Measurements from ENCODE around the gene ALDH1A1.

The ALDH1A1 gene

DNA sequence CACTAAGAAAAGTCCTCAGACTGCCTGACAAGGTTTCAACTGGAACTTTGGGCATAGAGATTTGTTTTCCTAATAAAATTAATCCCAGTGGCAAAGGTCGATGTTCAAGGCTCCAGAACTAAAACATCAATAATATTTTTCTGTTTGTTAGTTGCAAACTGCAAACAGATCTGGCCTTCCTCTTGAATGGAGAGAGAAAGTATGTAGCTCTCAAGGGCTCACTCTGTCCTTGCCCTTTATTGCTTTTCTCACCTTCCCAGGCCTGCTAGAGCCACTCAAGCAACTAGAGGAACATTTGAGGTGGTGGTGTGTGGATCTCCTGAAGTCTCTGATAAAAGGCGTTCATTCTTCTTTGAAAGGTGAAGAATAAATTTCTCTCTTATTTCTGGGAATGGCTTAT lies 16.6 kb downstream of the ALDH1A1 start:
- Histone ChIP-seq H3K4me1 (ENCODE audit: insufficient read depth, low read length) (no peaks in the 10 kb centered on the region), H3K9me3 (ENCODE audit: insufficient read depth, low read depth, low read length) (no peaks in the 10 kb centered on the region), H3K9ac (ENCODE audit: low read depth, low read length) (no peak overlapping the region), H3K4me3 (ENCODE audit: low read length) (no peak overlapping the region), H3K27me3 (ENCODE audit: insufficient read depth, low read length) (no peaks in the 10 kb centered on the region), H3K27ac (ENCODE audit: low read length) (no peak overlapping the region), H3K36me3 (ENCODE audit: insufficient read depth, low read depth, low read length) (no peaks in the 10 kb centered on the region)

DNA sequence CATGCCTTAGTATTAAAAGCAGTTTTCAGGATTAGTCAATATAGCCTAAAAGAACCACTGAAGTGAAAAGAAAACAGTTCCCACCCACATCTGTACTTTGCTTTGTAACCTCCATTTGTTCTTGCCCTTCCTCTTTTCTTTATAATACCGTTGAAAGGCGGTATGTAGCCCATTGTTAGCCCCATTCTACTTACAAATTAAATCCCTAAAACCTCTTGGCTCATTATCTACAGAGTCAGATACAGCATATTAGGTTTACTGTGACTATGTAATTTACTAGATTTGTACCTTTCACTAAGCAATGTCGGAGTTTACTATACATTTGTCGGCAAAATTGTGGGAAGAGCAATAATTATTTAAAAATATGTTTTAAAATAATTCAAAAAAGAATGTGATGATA lies 17.3 kb downstream of the ALDH1A1 start:
- Histone ChIP-seq H3K27ac (ENCODE audit: low read length) (no peak overlapping the region), H3K9ac (ENCODE audit: low read depth, low read length) (no peak overlapping the region), H3K27me3 (ENCODE audit: insufficient read depth, low read length) (no peaks in the 10 kb centered on the region), H3K36me3 (ENCODE audit: insufficient read depth, low read depth, low read length) (no peaks in the 10 kb centered on the region), H3K4me3 (ENCODE audit: low read length) (no peak overlapping the region), H3K9me3 (ENCODE audit: insufficient read depth, low read depth, low read length) (no peaks in the 10 kb centered on the region), H3K4me1 (ENCODE audit: insufficient read depth, low read length) (no peaks in the 10 kb centered on the region)

DNA sequence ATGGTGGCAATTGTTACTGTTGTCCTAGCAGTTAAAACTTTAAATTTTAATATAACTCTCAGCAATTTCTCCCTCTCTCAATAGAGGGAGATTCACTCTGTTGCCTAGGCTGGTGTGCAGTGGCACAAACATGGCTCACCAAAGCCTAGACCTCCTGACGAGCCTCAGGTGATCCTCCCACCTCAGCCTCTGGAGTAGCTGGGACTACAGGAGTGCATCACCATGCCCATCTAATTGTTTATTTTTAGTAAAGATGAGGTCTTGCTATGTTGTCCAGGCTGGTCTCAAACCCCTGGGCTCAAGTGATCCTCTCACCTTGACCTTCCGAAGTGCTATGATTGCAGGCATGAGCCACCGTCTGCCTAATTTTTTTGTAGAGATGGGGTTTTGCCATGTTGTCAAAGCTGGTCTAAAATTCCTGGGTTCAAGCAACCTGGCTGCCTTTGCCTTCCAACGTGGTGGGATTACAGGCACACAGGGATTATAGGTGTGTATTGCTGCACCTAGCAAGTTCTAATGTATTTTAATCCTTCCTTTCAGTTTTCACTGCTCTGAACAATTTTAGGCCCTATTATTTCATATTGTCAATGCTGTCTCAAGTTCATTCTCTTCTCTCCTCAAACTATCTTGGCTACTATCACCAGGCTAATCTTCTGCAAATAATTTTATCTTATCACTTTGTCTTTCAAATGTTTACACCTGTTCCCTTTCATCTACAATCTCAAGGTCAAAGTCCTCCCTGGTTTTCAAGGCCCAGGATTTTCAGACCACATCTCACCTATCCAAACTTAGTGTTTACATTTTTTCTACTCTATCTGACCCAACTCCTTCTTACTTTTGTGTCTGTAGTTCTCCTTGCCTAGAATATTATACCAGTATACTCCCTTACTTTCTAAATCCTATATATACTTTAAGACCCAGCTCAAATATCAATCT lies 18.9 kb downstream of the ALDH1A1 start:
- Histone ChIP-seq H3K27me3 (ENCODE audit: insufficient read depth, low read length) (no peaks in the 10 kb centered on the region), H3K9ac (ENCODE audit: low read depth, low read length) (no peak overlapping the region), H3K27ac (ENCODE audit: low read length) (no peak overlapping the region), H3K4me3 (ENCODE audit: low read length) (no peak overlapping the region), H3K4me1 (ENCODE audit: insufficient read depth, low read length) (no peaks in the 10 kb centered on the region), H3K36me3 (ENCODE audit: insufficient read depth, low read depth, low read length) (no peaks in the 10 kb centered on the region), H3K9me3 (ENCODE audit: insufficient read depth, low read depth, low read length) (no peaks in the 10 kb centered on the region)

DNA sequence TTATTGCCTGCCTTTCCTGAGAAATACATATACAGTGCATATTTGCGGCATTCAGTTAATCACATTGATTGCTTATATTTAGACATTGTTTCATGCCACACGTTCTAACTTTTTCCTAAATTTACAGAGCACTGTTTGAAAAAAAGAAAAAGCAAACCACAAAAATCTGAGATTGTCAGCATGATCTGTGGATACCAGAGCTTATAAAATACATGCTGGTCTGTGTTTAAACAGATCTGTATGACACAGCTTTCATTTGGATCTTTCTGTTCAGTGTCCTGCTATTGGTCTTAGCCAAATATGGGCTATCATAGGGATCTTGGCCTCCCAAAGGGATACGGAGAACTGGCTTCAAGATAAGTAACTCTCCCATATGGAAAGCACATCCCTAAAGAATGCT lies 20.2 kb downstream of the ALDH1A1 start:
- Histone ChIP-seq H3K9me3 (ENCODE audit: insufficient read depth, low read depth, low read length) (no peaks in the 10 kb centered on the region), H3K4me3 (ENCODE audit: low read length) (no peak overlapping the region), H3K27me3 (ENCODE audit: insufficient read depth, low read length) (no peaks in the 10 kb centered on the region), H3K36me3 (ENCODE audit: insufficient read depth, low read depth, low read length) (no peaks in the 10 kb centered on the region), H3K9ac (ENCODE audit: low read depth, low read length) (no peak overlapping the region), H3K4me1 (ENCODE audit: insufficient read depth, low read length) (no peaks in the 10 kb centered on the region), H3K27ac (ENCODE audit: low read length) (no peak overlapping the region)

DNA sequence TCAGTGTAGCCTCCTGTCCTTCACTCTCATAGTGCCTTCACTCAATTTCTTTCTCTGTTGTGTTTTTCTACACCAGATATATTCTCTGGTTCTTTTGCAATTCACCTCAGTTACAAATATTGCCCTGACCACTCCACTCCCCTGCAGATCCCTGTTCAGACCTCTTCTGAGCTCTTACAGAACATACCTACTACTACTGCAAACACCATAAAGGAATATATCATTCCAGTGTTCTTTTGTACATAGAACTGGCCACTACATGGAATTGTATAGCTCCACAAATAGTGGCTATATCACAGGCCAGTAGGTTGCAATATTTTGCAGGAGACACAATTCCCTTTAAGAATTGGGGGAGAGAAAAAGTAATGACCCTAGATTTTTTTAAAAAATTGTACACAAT lies 21.0 kb downstream of the ALDH1A1 start:
- H3K36me3 ChIP-seq (ENCODE audit: insufficient read depth, low read depth, low read length): no peaks in the 10 kb centered on the region
- H3K4me1 ChIP-seq (ENCODE audit: insufficient read depth, low read length): no peaks in the 10 kb centered on the region
- H3K27me3 ChIP-seq (ENCODE audit: insufficient read depth, low read length): no peaks in the 10 kb centered on the region
- H3K4me3 ChIP-seq (ENCODE audit: low read length): no peak overlapping the region
- no peaks in the 10 kb centered on the region for H3K9me3 ChIP-seq (ENCODE audit: insufficient read depth, low read depth, low read length)
- H3K27ac ChIP-seq (ENCODE audit: low read length): no peak overlapping the region
- H3K9ac ChIP-seq (ENCODE audit: low read depth, low read length): no peak overlapping the region

DNA sequence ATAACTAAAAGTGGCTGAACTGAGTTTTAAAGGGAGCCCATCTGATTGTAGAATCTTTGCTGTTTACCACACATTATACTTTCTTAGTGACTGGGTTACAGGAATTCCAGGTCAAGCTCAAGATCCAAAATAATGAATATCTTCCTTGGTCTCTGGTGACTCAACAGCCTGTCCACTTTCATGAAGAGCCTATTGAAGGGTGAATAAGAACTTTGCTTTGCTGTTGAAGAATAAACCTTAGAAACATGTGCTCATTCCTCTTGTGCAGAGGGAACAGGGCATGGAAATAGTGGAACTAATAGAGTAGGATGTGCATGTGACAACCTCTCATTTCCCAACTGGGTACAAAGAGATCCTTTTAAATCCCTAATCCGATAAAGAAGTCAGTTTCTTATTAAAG lies 21.4 kb downstream of the ALDH1A1 start:
- no peak overlapping the region for H3K27ac ChIP-seq (ENCODE audit: low read length)
- H3K27me3 ChIP-seq (ENCODE audit: insufficient read depth, low read length): no peaks in the 10 kb centered on the region
- no peaks in the 10 kb centered on the region for H3K4me1 ChIP-seq (ENCODE audit: insufficient read depth, low read length)
- H3K36me3 ChIP-seq (ENCODE audit: insufficient read depth, low read depth, low read length): no peaks in the 10 kb centered on the region
- no peaks in the 10 kb centered on the region for H3K9me3 ChIP-seq (ENCODE audit: insufficient read depth, low read depth, low read length)
- H3K9ac ChIP-seq (ENCODE audit: low read depth, low read length): no peak overlapping the region
- no peak overlapping the region for H3K4me3 ChIP-seq (ENCODE audit: low read length)

DNA sequence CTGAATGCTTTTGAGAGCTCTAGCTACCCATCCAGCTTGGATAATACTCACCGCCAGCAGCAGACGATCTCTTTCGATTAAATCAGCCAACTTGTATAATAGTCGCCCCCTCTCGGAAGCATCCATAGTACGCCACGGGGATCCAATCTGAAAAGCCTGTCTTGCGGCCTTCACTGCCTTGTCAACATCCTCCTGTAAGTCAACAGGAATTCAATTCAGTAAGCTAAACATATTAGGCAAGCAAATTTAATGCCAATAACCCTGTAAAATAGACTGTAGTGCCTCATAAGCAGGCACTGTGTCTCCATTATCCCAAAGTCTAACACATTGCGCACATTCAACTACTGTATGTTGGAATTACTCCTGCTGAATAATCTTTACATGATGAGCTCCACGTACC lies 22.0 kb downstream of the ALDH1A1 start:
- no peak overlapping the region for H3K27ac ChIP-seq (ENCODE audit: low read length)
- H3K9me3 ChIP-seq (ENCODE audit: insufficient read depth, low read depth, low read length): no peaks in the 10 kb centered on the region
- H3K4me3 ChIP-seq (ENCODE audit: low read length): no peak overlapping the region
- H3K36me3 ChIP-seq (ENCODE audit: insufficient read depth, low read depth, low read length): no peaks in the 10 kb centered on the region
- H3K4me1 ChIP-seq (ENCODE audit: insufficient read depth, low read length): no peaks in the 10 kb centered on the region
- no peaks in the 10 kb centered on the region for H3K27me3 ChIP-seq (ENCODE audit: insufficient read depth, low read length)
- no peak overlapping the region for H3K9ac ChIP-seq (ENCODE audit: low read depth, low read length)

DNA sequence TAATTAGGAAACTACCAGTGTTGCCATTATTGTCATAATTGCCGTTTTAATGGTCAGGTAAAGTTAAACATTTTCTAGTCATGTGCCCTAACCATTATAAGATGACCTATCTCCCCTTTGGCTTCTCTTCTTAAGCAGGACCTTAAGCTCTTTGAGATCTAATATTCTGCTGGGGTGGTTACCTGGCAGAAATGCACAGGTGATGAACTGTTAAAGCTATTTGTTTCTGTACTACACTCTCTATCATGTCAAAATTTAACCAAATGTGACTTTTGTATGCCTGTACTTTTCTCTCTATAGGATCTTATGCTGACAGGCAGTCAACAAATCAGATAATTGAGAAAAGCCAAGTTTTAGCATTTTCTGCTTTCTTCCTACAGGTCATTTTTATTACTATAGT lies 23.3 kb downstream of the ALDH1A1 start:
- H3K9me3 ChIP-seq (ENCODE audit: insufficient read depth, low read depth, low read length): no peaks in the 10 kb centered on the region
- H3K4me3 ChIP-seq (ENCODE audit: low read length): no peak overlapping the region
- H3K27ac ChIP-seq (ENCODE audit: low read length): no peak overlapping the region
- H3K4me1 ChIP-seq (ENCODE audit: insufficient read depth, low read length): no peaks in the 10 kb centered on the region
- H3K27me3 ChIP-seq (ENCODE audit: insufficient read depth, low read length): no peaks in the 10 kb centered on the region
- H3K9ac ChIP-seq (ENCODE audit: low read depth, low read length): no peak overlapping the region
- no peaks in the 10 kb centered on the region for H3K36me3 ChIP-seq (ENCODE audit: insufficient read depth, low read depth, low read length)

DNA sequence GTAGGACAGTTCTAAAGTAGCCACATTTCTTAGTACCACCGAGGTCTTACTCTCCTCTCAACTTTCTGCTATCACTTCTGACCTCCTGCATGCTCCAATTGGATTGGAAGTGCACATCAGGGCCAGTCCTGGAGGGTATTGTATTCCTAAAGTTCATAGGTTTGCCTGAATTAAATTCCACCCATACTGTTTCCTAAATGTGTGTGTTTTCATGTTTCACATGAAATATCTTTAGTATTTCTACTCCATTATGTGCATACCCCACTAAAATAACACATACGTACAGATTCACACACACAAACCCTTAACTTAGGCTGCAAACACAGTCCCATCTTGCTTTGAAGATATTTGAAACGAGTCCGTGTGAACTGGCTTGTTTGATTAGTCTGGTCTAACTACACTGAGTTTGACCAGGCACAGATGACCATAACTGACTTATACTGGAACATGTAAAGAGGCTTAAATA lies 24.8 kb downstream of the ALDH1A1 start:
- no peaks in the 10 kb centered on the region for H3K36me3 ChIP-seq (ENCODE audit: insufficient read depth, low read depth, low read length)
- H3K4me3 ChIP-seq (ENCODE audit: low read length): no peak overlapping the region
- H3K4me1 ChIP-seq (ENCODE audit: insufficient read depth, low read length): no peaks in the 10 kb centered on the region
- no peaks in the 10 kb centered on the region for H3K9me3 ChIP-seq (ENCODE audit: insufficient read depth, low read depth, low read length)
- no peak overlapping the region for H3K9ac ChIP-seq (ENCODE audit: low read depth, low read length)
- H3K27ac ChIP-seq (ENCODE audit: low read length): no peak overlapping the region
- H3K27me3 ChIP-seq (ENCODE audit: insufficient read depth, low read length): no peaks in the 10 kb centered on the region

DNA sequence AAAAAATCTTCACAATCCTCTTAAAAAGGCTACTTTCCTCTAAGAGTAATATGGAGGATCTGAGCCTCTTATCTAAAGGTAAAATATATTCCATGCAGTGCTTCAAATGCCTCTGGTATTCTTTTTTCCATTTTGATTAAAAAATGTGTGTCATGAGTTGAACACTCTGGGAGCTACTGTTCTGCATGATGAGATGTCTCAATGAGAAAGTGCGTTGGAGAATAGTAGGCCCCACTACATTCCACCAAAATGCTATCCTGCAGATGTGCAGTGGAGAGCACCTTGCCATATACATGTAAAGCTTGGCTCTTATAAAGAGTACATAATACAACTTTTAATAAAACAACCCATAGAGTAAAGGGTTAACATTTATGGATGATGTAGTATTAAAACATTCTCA lies 26.3 kb downstream of the ALDH1A1 start:
- H3K27me3 ChIP-seq (ENCODE audit: insufficient read depth, low read length): no peaks in the 10 kb centered on the region
- H3K4me1 ChIP-seq (ENCODE audit: insufficient read depth, low read length): no peaks in the 10 kb centered on the region
- H3K27ac ChIP-seq (ENCODE audit: low read length): no peak overlapping the region

DNA sequence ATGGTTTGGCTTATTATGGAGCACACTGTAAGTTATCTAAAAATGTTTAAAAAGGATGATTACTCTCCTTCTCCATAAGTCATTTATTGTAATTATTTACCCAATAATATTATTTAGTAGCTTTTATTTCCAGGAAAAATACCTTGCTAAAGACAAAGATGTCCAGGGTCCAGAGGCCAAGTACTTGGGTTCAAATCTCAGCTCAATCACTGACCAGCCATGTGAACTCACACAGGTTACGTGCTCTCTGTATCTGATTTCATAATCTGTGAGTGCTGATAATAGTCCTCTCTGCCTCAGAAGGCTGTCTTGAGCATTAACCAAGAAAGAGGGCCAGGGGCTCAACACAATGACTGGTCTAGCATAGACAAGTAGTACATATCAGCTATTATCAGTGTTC lies 27.0 kb downstream of the ALDH1A1 start:
- H3K4me3 ChIP-seq (ENCODE audit: low read length): no peak overlapping the region
- no peaks in the 10 kb centered on the region for H3K4me1 ChIP-seq (ENCODE audit: insufficient read depth, low read length)
- H3K9ac ChIP-seq (ENCODE audit: low read depth, low read length): no peak overlapping the region
- no peaks in the 10 kb centered on the region for H3K27me3 ChIP-seq (ENCODE audit: insufficient read depth, low read length)
- no peaks in the 10 kb centered on the region for H3K36me3 ChIP-seq (ENCODE audit: insufficient read depth, low read depth, low read length)
- no peak overlapping the region for H3K27ac ChIP-seq (ENCODE audit: low read length)
- H3K9me3 ChIP-seq (ENCODE audit: insufficient read depth, low read depth, low read length): no peaks in the 10 kb centered on the region

More for the DNA sequence above, 26.3 kb downstream of the ALDH1A1 start:
- H3K9ac ChIP-seq (ENCODE audit: low read depth, low read length): no peak overlapping the region
- no peaks in the 10 kb centered on the region for H3K36me3 ChIP-seq (ENCODE audit: insufficient read depth, low read depth, low read length)
- no peaks in the 10 kb centered on the region for H3K9me3 ChIP-seq (ENCODE audit: insufficient read depth, low read depth, low read length)
- H3K4me3 ChIP-seq (ENCODE audit: low read length): no peak overlapping the region

DNA sequence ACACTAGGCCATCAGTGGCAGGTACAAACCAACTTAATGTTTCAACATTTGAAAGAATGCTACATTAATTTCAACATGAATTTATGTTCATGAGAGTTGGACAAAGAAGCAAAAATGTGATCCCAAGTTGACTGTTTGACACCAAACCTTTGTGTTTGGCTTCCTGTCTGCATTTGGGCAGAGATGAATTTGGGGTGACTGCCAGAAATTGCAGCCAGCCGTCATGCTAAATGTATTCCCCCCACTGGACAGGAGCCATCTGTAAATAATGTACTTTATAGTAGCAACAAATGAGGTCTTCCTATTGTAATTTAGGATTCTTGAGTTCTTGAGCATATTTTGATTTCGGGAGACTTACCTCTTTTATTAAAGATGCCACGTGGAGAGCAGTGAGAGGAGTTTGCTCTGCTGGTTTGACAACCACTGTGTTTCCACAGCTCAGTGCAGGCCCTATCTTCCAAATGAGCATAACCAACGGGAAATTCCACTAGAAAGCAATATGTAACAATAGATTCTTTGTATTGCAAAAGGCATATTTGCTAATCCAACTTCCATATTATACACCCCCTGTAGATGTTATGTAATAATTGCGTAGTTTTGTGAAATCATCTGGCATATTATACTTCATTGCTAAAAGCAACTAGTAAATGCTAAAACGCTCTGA lies 27.6 kb downstream of the ALDH1A1 start:
- Histone ChIP-seq H3K9ac (ENCODE audit: low read depth, low read length) (no peak overlapping the region), H3K27me3 (ENCODE audit: insufficient read depth, low read length) (no peaks in the 10 kb centered on the region), H3K4me1 (ENCODE audit: insufficient read depth, low read length) (no peaks in the 10 kb centered on the region), H3K27ac (ENCODE audit: low read length) (no peak overlapping the region), H3K36me3 (ENCODE audit: insufficient read depth, low read depth, low read length) (no peaks in the 10 kb centered on the region), H3K9me3 (ENCODE audit: insufficient read depth, low read depth, low read length) (no peaks in the 10 kb centered on the region), H3K4me3 (ENCODE audit: low read length) (no peak overlapping the region)

All from iPS-20b (cell line).